Activated CD8-positive, alpha-beta memory T cell treated with anti-CD3 and anti-CD28 coated beads for 24 hours (primary cell): ENCODE measurements around the gene NDUFA12.
"Not testable (repeated sequence)": the region's sequence is repeated elsewhere in the genome, so short reads cannot be mapped to it uniquely, and the experiment has no call there.

ENCODE experiments used
- DNase-seq: peaks from one replicate; pipeline ENCODE4 v3.0.0-alpha.2; 2020

Gene NDUFA12

GRCh38 chr12:95003213-95003920, at the start of gene NDUFA12:
NDUFA12 (minus strand) TSS chr12:95003697; CDS start chr12:95003680, 17 bp downstream.
- DNase-seq = peak; percentile 97

GRCh38 chr12:95051241-95051640, 47.7 kb upstream of the NDUFA12 start:
- no peak for DNase-seq

GRCh38 chr12:95037906-95038305, 34.4 kb upstream of the NDUFA12 start:
- DNase-seq = no peak

GRCh38 chr12:95034750-95035149, 31.3 kb upstream of the NDUFA12 start:
- no peak for DNase-seq

GRCh38 chr12:95022477-95022876, 19.0 kb upstream of the NDUFA12 start:
- no peak for DNase-seq

- DNase-seq = no peak
Observed at GRCh38 chr12:95017482-95017881, 14.0 kb upstream of the NDUFA12 start.

DNA sequence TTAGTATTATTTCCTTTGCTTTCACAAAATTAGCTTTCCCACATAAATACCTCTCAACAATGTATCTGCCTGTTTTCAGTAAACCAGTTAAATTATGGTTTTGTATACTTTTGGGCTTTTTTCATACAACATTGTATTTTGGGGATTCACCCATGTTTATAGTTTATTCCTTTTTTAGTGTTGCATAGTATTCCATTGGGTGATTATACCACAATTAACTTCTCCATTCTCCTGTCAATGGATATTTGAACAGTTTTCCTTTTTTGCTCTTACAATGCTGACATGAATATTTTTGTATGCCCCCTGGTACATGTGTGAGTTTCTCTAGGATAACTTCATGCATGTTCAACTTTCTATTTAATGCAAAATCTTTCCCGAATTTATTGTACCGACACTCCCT, 12.6 kb upstream of the NDUFA12 start:
- no peak for DNase-seq

- no peak for DNase-seq
Observed at GRCh38 chr12:95014554-95014953, 11.1 kb upstream of the NDUFA12 start.

- no peak for DNase-seq
Observed at GRCh38 chr12:95006206-95006605, 2.7 kb upstream of the NDUFA12 start.

GRCh38 chr12:95004610-95005009, 1.1 kb upstream of the NDUFA12 start:
- DNase-seq = no peak

DNA sequence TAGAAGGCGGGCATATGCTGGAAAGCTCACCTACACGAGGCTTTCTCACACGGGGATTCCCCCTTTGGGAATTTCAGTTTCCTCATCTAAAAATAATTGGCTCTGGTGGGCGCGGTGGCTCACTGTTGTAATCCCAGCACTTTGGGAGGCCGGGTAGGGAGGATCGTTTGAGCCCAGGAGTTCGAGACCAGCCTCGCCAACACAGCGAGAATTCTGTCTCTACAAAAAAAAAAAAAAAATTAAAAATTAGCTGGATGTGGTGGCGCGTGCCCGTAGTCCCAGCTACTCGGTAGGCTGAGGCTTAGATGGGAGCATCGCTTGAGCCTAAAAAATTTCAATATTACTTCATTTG, 400 bp upstream of the NDUFA12 start:
- no peak for DNase-seq

- no peak for DNase-seq
Observed at GRCh38 chr12:95002754-95003153, 743 bp downstream of the NDUFA12 start.

DNA sequence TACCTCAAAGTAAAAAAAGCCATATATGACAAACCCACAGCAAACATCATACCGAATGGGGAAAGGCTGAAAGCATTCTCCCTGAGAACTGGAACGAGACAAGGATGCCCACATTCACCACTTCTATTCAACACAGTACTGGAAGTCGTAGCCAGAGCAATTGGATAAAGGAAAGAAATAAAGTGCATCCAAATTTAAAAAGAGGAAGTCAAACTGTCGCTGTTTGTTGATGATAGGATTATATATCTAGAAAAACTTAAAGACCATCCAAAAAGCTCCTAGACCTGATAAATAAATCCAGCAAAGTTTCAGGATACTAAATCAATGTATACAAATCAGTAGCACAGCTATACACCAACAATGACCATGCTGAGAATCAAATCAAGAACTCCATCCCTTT, 5.2 kb downstream of the NDUFA12 start:
- no peak for DNase-seq

DNA sequence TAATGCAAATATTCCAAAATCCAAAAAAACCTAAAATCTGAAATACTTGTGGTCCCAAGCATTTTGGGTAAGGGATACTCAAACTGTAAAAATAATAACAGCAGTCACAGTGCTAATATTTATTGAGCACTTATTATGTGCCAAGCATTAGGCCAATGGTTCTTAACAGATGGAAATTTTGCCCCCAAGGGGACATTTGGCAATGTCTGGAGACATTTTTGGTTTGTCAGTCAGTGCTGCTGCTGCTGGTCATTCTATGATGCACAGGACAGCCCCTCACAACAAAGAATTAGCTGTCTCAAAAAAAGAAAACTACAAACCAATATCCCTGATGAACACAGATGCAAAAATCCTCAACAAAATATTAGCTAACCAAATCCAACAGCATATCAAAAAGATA, 5.8 kb downstream of the NDUFA12 start:
- no peak for DNase-seq

DNA sequence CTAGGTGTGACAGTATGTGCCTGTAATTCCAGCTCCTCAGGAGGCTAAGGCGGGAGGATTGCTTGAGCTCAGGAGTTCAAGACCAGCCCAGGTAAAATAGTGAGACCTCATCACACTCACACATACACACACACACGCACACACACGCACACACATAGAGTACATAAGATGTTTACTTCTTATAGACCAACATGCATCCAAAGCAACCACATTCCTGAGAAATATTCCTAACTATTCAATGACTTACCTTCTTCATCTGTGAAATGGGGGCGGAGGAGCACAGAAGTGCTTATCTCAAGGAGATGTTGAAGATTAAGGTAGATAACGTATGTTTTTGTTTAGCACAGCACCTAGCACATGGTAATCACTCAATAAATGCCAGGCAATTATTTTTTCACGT, 6.4 kb downstream of the NDUFA12 start:
- DNase-seq = no peak

DNA sequence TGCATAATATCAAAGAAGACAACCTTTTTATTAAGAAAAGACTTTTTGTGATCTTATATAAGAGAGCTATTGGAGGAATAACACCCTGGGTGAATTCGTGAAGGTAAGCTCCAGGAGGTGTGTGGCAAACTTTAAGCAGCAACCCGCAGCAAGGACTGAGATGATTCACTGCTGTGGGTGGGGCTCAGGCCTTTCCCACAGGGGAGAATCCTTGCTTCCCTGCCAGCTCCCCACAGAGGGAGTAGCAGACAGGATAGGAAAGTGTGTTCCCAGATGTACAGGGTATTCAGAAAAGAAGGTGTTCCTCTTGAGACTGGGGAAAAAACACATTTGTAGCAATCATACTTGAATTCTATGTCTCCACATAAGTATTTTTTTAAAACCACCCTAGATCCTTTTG, 9.2 kb downstream of the NDUFA12 start:
- no peak for DNase-seq

DNA sequence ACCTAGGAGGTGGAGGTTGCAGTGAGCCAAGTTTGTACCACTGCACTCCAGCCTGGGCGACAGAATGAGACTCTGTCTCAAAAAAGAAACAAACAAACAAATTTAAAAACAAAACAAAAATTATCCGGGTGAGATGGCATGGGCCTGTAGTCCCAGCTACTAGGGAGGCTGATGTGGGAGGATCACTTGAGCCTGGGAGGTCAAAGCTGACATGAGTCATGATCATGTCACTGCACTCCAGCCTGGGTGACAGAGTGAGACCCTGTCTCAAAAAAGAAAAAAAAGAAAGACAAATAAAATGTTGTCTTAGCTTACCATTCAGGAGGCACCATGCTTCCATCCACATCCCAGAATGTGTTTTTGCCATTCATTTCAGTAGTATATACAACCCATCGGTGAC, 9.6 kb downstream of the NDUFA12 start:
- not testable (repeated sequence) for DNase-seq

DNA sequence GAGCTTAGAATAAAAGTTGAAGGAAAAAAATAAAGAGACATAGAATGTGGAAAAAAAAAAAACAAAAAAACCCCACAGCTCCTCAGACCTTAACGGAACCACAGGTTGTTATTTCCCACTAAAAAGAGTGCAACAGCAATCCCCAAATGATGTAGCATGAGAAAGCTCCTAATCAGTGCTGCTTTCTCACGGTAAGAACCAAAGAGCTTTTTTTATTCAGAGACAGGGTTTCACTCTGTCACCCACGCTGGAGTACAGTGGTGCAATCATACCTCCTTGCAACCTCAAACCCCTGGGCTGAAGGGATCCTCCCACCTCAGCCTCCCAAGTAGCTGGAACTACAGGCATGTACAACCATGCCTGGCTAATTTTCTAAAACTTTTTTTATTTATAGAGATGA, 13.3 kb downstream of the NDUFA12 start:
- DNase-seq = no peak

DNA sequence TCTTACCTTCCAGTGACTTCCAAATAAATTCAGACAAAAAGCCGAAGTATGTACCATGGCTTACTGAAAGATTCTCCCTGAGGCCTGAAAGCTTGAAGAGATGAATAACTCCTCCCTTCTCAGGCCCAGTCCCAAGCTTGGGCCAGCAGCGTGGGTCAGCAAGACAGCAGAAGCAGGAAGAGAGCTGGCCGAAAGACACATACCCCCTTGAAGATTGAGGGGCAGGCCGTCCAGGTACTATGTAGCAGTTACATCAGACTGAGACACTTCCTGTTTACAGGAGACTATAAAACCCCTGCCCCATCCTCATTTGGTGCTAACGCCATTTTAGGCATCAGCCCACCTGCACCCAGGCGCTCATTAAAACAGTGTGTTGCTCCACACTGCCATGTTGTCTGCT, 15.0 kb downstream of the NDUFA12 start:
- no peak for DNase-seq

- DNase-seq = no peak
Observed at GRCh38 chr12:94987801-94988200, 15.7 kb downstream of the NDUFA12 start.

DNA sequence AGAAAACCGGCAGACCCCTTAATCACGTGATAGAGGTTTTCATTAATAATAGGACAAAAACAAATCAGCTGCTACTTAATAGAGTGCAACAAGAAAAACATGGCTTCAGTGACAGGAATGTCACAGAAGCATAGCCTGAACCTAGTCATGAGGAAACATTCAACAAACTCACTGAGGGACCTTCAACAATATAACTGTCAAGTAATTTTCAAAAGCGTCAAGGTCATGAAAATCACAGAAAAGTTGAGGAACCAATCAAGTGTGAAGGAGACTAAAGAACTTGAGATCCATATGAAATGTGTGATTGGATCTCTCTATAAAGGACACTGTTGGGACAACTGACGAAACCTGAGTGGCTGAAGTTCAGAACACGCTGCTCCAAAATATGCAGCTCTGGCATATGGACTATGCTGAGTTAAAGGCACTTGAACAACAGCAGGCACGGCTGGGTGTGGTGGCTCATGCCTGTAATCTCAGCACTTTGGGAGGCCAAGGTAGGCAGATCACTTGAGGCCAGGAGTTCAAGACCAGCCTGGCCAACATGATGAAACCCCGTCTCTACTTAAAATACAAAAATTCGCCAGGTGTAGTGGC, 16.3 kb downstream of the NDUFA12 start:
- no peak for DNase-seq

GRCh38 chr12:94985099-94985498, 18.4 kb downstream of the NDUFA12 start:
- DNase-seq = not testable (repeated sequence)

DNA sequence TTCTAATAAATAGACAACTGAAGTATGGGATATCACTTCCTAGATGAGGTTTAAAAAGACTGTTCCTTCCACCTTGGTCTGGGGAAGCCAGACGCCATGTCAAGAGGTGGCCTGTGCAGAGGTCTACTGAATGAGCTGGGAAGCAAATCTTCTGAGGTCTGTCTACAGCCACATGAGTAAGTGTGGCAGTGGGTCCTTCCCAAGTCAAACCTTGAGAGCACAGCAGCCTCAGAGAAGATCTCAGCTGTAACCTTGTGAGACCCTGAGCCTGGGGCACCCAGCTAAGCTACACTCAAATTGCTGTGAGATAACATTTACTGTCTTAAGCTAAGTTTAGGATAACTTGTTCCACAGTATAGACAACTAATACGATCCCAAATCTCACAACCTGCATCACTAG, 20.2 kb downstream of the NDUFA12 start:
- DNase-seq = no peak

DNA sequence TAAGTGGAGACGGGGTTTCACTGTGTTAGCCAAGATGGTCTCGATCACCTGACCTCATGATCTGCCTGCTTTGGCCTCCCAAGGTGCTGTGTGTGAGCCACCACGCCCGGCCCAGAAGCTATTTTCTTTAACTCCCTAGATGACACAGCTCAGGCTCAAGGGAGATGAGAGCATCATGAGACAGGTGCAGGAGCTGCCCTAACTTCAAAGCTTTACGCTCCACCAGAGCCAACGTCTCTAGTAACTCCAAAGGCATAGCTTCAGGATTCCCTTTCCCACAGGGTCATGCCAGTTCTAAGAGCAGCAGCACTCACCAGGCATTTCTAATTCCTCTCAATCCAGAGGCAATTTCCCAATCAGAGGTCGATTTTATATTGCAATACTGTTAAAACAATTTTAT, 21.0 kb downstream of the NDUFA12 start:
- DNase-seq = no peak

DNA sequence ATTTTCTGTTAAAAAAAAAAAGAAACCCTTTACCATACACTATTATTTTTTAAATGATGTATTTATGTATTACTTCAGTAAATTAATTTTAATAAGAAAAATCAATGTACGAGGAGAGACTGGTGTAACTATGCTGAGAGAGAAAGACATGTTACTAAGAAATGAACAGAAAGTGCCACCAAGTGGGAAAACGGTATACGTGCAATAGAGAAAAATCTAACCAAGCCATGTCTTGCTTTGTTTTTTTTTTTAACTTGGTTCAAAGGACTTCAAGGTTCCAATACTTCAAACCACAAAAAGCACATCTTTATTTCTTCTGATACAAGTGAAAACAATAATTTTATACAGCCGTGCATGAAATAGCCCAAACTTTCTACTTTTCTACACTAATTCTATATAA, 22.9 kb downstream of the NDUFA12 start:
- no peak for DNase-seq
